Putamen (tissue), 1 donor: Measurements from ENCODE around the gene LRRN4CL.
A peak's percentile ranks its signal among the peaks of the same experiment; 100 is the strongest.

ENCODE experiments used
- DNase-seq: peaks from one replicate; pipeline ENCODE4 v3.0.0-alpha.2; 2016; ENCODE audit warnings: low spot score

Gene LRRN4CL

DNA sequence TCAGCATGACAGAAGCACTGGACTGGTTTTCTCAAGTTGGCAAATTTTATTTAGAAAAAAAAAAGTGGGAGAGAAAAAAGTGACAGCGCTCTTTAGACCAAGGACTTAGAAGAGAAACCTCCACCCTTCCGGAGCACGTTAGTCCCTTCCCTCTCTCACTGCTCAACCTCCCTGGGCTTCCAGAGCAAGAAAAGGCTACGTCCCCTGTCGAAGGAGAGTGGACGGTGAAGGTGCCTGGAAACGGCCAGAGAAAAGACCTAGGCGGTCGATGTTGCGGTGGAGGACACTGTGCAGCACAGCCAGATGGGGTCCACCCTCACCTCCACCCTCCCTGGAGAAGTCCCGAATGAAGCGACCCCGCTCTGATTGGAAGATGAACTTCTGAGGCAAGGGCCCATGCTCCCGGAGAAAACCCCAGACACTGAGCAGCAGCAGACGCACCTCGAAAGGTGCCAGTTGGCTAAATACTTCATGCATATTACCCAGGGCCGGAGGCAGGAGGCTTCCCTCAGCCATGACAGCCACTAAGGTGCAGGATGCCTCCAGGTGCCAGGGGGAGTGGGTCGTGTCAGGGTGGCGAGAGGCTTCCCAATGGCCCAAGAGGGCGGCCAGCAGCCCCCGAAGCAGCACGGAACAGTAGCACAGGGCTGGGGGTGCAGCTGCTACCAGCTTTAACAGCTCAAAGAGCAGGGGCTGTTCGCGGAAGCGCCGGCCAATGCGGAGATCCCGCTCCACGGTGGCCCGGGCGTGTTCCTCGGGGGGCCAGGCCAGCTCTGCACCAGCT is 42.3 kb downstream of the LRRN4CL start:
- no peak for DNase-seq

DNA sequence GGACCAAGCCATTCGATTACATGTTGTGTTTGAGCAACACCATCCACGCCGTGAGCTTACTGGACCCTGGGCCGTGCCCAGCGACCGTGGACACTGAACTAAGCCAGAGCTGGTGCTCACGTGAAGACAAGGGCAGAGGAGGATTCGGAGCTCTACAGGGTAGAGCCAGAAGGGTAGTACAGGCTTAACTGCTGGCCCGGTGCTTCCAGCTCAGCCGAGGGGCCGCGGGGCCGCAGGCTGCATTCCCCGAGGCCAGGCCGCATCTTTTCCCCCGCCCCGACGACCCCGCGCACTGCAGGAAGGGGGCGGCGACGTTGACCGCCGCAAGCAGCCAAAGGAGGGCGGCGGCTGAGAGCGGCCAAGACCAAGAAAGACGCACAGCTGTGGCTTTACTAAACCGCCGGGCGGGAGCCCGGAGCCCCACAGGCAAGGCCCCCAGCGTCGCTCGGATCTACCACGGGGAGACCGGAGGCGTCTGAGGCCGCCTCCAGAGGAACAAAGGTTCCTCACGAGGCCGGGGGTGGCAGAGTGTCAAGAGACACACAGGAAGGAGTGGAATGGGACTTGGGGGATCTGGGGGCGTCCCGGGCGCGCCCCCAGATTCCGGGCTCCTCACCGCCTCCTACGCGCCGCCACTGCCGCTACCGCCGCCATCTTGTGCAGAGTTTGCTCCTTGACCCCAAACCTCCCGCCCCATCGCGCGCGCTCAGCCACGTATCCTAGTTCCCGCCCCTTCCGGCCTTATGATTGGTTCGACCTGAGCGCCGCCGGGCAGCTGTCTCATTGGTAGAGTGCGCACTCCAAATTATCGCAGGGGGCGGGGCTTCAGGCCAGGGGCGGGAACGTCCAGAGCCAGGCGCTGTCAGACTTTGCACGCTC is 43.1 kb downstream of the LRRN4CL start, which contains the start of gene GANAB:
Gene GANAB, minus strand, starts transcription at position 668 of the 879 bp plus-strand sequence. Its CDS starts 14 bp downstream, at position 654.
- DNase-seq, result peak; percentile 98

DNA sequence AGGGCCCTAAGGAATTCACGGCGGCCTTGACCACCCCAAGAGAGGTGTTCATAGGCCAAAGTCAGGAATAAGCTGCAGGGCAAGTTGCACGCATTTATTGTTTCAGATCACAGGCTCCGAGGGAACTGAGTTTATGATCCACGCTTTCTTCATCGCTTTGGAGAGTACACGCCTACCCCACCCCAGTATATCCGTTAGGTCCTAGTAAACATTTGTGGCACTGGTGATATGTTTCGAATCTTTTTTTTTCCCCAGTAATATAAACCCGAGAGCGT is 43.7 kb downstream of the LRRN4CL start:
- no peak for DNase-seq

DNA sequence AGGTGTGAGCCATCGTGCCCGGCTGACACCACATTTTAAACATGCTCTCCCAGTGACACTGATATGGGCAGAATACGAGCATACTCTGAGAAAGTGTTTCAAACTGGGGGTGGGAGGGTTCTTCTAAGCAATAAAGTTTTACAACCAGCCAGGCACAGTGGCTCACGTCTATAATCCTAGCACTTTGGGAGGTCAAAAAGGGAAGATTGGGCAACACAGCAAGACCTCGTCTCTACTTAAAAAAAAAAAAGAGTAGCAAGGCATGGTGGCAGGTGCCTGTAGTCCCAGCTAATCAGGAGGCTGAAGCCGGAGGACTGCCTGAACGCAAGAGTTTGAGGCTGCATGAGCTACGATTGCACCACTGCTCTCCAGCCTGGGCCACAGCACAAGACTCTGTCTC is 45.1 kb downstream of the LRRN4CL start:
- no peak for DNase-seq
